GM18526 (cell line): ENCODE measurements around the gene MACROD2.

ENCODE experiments used
- POLR2A ChIP-seq: IDR thresholded peaks from 3 replicates; pipeline ENCODE4 v1.6.1; 2011; ENCODE audit not compliant: insufficient read length; ENCODE audit errors: extremely low read depth

MACROD2 gene

GRCh38 chr20:14865169-14865568, 869.9 kb downstream of the MACROD2 start:
- no peak for TF ChIP-seq POLR2A

- TF ChIP-seq POLR2A, result no peak
These were observed 870.4 kb downstream of the MACROD2 start for GRCh38 chr20:14865731-14866130.

GRCh38 chr20:14866841-14867514, 871.7 kb downstream of the MACROD2 start:
- TF ChIP-seq POLR2A, result no peak

GRCh38 chr20:14877301-14878028, 882.1 kb downstream of the MACROD2 start:
- no peak for TF ChIP-seq POLR2A

GRCh38 chr20:14878676-14879019, 883.3 kb downstream of the MACROD2 start:
- no peak for TF ChIP-seq POLR2A

GRCh38 chr20:14879020-14879697, 883.8 kb downstream of the MACROD2 start:
- no peak for TF ChIP-seq POLR2A

- no peak for TF ChIP-seq POLR2A
These were observed 884.5 kb downstream of the MACROD2 start for GRCh38 chr20:14879839-14880238.

- TF ChIP-seq POLR2A, result no peak
These were observed 886.2 kb downstream of the MACROD2 start for GRCh38 chr20:14881518-14881917.

GRCh38 chr20:14882157-14882556, 886.8 kb downstream of the MACROD2 start:
- no peak for TF ChIP-seq POLR2A

- no peak for TF ChIP-seq POLR2A
These were observed 887.5 kb downstream of the MACROD2 start for GRCh38 chr20:14882846-14883245.

GRCh38 chr20:14883324-14883723, 888.0 kb downstream of the MACROD2 start:
- no peak for TF ChIP-seq POLR2A

GRCh38 chr20:14885661-14886060, 890.3 kb downstream of the MACROD2 start:
- TF ChIP-seq POLR2A, result no peak

GRCh38 chr20:14888134-14888533, 892.8 kb downstream of the MACROD2 start:
- no peak for TF ChIP-seq POLR2A

GRCh38 chr20:14889496-14890255, 894.4 kb downstream of the MACROD2 start:
- no peak for TF ChIP-seq POLR2A

- no peak for TF ChIP-seq POLR2A
These were observed 895.4 kb downstream of the MACROD2 start for GRCh38 chr20:14890713-14891112.
